Kidney capillary endothelial cell (primary cell): ENCODE data around the gene ESCO1.
"Not testable (repeated sequence)": the region's sequence is repeated elsewhere in the genome, so short reads cannot be mapped to it uniquely, and the experiment has no call there.

Experiments used
- DNase-seq: peaks from one replicate; pipeline ENCODE4 v3.0.0-alpha.2; 2018; ENCODE audit warnings: low spot score

Gene ESCO1

DNA sequence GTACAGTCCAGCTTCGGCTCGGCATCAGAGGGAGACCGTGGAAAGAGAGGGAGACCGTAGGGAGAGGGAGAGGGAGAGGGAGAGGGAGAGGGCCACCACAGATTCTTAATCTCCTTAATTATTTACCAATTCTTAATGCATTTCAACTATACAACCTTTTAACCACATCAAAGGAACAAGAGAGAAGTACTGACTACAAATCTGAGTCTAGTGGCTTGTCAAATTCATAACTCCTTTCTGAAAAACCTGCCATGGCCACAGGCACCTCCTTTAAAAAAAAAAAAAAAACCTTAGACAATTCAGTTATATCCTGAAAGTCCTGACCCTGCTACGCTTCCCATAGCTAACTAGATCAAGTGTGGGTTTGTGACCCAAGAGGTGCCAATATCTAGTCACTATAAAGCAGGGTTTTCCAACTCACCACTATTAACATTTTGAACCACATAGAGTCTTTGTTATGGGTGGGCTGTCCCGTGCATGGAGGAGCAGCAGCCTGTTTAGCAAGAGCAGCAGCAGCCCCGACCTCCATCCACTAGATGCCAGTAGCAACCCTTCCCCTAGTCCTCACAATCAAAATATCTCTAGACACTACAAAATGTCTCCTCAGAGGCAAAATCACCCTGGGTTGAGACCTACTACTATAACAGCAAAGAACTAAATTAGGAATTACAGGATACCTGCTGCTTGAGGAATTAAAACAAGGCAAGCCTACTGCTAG is 6.8 kb downstream of the ESCO1 start:
- no peak for DNase-seq

DNA sequence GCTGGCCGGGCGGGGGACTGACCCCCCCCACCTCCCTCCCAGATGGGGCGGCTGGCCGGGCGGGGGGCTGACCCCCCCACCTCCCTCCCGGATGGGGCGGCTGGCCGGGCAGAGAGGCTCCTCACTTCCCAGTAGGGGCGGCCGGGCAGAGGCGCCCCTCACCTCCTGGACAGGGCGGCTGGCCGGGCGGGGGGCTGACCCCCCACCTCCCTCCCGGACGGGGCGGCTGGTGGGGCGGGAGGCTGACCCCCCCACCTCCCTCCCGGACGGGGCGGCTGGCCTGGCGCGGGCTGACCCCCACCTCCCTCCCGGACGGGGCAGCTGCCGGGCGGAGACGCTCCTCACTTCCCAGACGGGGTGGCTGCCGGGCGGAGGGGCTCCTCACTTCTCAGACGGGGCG is 8.1 kb downstream of the ESCO1 start:
- not testable (repeated sequence) for DNase-seq

DNA sequence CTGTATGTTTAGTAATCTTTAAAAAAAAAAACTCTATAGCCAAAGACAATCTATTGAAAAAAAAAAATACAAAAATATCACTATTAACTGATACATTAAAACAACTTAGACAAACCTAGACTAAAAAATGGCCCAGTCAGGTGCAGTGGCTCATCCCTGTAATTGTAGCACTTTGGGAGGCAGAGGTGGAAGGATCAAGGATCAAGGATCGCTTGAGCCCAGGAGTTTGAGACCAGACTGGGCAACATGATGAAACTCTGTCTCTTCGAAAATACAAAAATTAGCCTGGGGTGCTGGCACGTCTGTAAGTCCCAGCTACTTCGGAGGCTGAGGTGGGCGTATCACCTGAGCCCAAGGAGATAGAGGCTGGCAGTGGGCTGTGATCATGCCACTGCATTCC is 16.1 kb downstream of the ESCO1 start:
- DNase-seq = no peak

DNA sequence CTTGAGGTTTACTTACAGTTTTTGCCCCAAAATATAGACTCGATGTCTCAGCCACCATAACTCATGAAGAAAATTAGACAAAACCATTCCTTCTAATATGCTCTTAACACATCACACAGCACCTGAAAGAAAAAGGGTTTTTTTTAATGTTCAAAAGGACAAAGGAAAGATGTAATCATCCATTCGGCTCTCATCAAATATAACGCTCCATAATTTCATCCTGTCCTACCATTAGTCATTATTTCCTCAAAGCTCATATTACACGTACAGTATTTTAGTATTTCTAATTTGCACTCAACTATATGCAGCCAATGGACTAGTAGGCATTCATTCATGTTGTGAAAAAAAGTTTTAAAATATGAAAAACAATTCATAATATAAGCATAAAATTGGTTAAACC is 24.8 kb downstream of the ESCO1 start:
- DNase-seq = no peak

DNA sequence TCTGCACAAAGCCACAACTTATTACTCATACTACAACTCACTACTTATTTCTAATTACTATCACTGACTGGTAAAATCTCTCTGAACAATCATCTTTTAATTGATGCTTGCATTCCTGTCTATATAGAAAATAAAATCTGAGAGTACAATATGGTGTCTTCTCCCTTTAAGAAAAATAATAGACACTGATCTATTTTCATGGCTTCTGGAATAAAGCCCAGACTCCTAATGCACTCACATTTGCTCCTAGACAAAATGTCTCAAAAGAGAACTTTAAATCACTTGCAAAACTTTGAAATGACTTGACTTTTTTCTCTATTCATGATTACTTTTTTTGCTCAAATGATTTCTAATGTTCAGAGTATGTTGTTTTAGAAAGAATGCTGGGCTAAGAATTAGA is 28.7 kb downstream of the ESCO1 start:
- DNase-seq = no peak

DNA sequence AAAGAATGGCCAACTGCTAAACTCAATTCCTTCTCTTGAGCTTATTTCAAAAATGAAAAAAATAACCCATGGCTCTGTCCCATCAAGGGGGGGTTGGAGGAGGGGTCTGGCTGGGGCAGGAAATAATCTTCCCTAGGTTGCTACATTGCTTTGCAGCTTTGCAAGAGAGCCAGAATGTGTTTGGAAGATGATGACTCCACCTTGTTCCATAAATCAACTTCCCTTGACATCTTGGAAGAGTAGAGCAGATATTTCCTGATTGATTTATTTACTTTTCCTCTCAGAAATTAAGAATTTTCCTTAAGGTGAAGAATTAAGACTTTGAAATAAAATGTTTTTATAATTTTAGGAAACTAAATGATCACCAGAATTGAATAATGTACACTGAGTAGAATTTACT is 41.3 kb downstream of the ESCO1 start:
- no peak for DNase-seq

DNA sequence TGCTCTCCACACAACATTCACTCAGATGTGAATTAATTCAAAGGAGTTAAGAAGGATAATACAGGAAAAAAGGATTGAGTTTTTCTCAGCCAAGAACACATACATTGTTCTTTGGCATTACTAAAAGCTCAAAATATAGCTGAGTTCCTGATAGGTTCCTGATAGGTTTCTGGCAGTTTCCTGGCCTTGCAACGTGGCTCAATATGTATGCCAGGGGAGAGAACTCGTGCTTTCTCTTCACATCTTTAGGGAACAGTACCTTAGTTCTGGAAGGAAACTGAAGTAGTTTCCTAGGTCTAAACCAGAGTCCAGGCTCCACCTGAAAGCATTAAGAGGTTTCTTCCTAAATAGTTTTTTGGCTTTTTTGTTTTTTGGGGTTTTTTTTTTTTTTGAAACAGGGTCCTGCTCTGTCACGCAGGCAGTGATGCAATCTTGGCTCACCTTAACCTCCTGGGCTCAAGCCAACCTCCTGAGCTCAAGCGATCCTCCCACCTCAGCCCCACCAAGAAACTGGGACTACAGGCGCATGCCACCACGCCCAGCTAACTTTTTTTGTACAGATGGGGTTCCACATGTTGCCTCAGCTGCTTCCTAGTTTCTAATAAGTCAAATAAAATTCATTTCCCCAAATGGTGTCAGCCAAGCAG is 42.8 kb downstream of the ESCO1 start:
- no peak for DNase-seq

DNA sequence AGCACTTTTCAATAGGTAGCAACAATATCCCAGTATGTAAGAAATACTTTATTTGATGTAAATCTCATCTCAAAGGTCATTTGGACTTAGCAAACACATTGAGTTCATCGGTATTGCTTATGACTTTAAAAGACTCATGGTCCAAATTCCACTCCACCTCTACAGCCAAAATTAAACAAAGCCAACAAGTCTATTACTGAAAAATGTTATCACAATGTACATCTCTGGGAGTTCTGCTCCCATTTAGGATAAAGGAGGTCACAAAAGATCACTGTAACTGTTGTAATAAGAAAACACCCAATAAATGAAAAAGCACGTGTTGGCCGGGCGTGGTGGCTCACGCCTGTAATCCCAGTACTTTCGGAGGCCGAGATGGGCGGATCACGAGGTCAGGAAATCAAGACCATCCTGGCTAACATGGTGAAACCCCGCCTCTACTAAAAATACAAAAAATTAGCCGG is 50.0 kb downstream of the ESCO1 start:
- no peak for DNase-seq

DNA sequence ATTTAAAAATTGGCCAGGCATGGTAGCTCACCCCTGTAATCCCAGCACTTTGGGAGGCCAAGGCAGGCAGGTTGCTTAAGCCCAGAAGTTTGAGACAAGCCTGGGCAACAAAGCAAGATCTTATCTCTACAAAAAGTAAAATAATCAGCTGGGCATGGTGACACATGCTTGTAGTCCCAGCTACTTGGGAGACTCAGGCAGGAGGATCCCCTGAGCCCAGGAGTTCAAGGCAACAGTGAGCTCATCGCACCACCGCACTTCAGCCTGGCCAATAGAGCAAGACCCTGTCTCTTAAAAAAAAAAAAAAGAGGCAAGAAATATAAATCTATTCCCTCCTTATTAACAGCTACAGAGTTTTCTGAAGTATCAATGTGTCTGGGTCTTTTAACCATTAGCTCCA is 51.9 kb downstream of the ESCO1 start:
- no peak for DNase-seq

DNA sequence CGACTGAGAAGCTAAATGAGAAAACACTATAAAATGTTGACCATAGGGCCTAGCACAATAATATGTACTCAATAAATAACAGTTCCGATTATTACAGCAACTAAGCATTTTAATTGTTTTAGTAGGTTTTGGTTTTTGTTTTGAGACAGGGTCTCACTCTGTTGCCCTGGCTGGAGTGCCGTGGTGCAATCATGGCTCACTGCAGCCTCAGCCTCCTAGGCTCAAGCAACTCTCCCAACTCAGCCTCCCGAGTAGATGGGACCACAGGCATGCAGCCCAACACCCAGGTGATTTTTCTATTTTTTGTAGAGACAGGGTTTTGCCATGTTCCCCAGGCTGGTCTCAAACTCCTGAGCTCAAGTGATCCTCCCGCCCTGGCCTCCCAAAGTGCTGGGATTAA is 54.1 kb downstream of the ESCO1 start:
- no peak for DNase-seq

DNA sequence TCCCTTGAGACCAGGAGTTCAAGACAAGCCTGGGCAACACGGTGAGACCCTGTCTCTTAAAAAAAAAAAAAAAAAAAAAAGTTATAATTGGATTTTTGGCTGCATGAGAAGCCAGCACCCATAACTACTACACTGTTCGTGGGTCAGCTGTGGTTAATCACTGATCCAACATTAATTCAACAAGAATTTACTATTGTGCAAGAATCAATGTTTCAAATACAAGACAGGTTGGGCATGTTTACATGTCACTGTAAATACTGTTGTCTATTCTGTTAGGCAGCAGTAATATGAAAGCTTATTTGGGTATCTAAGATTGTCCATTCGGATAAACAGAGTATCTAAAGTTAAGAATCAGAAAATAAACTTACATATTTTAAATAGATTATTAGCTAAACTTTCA is 62.3 kb downstream of the ESCO1 start:
- DNase-seq = no peak

DNA sequence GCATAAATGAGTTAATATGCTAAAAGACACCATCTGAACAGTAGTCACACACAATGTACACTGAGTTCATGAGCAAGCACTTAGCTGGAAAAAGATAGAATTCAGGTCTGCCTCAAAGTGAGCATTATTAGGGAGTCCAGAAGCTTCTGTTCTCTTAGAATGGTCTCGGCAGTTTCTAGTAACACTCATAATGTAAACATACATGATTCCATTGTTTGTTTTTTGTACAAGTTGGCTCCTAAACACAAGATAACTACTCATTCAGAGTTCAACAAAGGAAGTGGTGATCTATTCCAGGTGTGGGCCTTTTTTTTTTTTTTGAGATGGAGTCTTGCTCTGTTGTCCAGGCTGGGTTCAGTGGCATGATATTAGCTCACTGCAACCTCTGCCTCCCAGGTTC is 66.2 kb downstream of the ESCO1 start:
- no peak for DNase-seq

DNA sequence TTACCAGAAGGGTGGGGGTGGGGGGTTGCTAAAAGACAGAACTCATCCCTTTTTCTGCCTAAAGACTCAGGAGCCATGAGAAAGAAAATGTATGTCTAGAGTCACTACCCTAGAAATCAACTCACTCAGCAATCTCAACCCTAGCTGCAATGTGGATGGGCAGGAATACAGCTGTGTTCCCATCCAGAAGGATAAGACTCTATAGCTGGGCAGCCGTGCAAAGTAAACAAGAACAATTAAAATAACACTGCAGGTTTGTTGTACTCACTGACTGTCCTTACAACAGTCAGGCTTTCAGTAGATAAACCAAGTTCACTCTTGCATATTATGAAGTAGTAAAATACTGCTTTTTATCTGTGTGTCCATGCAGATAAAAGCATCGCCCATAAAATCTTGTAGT is 74.0 kb downstream of the ESCO1 start:
- DNase-seq = no peak

DNA sequence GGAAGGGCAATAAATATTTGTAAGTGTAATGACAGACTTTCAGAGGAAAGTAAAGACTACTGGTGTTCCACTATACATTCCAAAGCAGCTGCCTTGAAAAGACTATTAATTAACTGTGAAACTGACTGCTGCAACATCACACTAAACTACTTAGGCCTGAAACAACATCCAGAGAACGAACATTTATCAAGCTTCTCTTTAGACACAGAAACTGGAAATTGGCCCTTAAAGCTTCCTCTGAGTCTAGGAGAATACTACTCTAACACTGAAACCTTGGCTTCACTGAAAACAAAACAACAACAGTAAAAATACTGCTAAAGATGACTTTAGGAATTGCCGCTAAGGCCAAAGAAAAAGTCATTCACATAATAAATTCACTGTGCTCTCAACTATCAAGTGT is 74.6 kb downstream of the ESCO1 start:
- DNase-seq = no peak

DNA sequence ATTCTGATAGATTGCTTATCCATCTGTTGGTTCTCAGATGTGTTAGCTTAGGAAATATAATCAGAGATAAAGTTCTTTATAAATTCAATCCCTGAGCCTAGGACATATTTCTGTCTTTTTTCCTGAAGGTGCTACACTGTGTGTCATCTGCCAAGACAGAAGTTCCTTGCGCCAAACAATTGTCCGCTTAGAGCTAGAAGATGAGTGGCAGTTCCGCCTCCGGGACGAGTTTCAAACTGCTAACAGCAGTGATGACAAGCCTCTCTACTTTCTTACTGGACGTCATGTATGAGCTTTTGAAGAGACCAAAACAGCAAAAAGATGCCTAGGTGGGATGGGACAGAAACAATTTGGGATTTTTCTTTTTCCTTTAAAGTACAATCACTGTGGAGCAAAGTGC is 78.0 kb downstream of the ESCO1 start:
- no peak for DNase-seq

DNA sequence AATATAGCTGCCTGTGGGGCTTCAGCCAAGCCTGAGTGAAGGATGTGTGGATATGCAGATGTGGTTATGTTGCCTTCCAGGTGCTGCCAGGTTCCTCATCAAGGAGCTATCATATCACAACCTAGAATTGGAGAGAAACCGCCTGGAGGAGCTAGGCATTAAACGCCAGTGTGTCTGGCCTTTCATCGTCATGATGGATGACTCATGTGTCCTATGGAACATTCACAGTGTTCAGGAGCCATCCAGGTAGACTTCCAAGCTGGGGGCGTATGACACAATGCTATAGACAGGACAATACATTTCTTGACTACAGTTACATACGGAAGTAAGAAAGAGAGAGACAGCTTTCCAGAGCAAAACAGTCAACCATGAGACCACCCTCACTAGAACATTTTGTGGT is 86.8 kb downstream of the ESCO1 start:
- no peak for DNase-seq

DNA sequence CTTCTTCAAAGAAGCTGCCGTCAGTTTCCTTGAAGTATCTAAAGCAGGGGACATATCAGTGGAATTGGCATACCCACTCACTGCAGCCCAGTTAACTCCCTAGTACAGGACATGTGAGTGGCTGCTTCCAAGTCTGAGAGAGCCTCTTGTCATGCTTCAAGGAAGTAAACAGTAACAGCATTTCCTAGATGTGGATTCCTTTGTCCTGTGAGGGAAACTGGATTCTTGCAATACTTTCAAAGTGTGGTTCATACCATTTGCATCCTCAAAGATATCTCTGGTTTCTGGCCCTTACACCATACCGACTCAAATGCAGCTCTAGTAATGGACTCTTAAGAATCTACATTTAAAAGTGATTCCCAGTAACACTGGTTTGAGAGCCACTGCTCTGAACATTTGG is 87.2 kb downstream of the ESCO1 start:
- no peak for DNase-seq

DNA sequence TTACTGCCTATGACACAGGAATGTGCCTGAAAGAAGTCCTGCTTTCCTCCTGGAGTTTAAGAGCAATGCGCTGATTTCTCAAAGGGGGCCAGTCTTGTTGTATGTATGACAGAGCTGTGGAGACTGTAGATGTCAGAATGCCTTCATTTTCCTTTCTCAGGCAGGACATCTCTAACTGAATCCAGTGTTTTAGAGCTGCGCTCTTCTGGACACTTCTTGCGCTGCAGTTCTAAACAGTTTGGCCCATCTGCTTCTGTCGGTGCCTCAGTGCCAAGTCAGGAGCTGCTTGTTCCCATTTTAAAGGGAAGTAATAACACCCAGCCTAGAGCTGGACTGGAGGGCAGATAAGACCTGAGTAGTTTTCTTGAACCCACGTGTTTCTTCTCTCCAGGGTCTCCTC is 91.4 kb downstream of the ESCO1 start:
- no peak for DNase-seq

DNA sequence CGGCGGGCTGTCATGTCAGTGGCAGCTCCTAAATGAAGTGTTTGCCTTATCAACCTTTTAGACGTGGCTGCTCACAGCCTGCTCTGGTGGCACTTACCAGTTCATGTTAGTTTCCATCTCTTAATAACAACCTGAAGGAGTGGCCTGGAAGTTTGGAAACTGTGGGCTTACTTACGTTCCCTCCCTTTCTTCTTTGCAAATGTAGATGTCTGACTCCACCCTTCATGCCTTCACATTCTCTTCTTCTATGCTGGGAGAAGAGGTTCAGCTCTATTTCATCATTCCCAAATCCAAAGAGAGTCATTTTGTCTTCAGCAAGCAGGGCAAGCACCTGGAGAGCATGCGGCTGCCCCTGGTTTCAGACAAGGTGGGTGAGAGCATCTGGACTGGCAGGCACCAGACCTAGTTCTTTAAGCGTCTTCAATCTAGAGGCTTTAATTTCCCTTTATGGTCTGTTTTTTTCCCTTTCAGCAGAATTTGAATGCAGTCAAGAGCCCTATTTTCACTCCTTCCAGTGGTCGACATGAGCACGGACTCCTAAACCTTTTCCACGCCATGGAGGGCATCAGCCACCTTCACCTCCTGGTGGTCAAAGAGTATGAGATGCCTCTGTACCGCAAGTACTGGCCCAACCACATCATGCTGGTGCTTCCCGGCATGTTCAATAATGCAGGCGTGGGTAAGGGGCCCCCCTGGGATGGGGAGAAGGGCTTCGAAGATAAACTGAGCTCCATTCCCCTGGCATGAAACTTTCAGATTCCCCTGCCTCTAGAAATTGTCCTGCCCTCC is 92.4 kb downstream of the ESCO1 start:
- no peak for DNase-seq

DNA sequence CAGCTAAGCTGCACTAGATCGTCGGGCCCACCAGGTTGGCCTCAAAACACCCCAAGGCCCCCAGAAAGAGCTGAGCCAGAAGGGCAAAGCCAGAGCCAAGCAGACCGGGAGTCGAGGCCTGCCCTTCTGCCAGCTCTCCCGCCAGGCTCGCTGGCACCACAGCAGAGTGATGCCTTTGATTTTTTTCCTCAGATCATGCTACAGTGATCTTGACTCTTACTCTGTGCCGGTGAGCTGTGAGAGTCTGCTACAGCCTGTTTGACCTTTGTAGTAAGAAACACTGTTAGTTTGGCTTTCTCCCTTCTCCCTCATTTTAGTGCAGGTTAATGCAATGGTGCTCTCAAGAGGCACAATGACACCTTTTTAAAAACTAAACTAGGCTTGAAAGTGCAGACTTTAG is 97.8 kb downstream of the ESCO1 start:
- DNase-seq = no peak

DNA sequence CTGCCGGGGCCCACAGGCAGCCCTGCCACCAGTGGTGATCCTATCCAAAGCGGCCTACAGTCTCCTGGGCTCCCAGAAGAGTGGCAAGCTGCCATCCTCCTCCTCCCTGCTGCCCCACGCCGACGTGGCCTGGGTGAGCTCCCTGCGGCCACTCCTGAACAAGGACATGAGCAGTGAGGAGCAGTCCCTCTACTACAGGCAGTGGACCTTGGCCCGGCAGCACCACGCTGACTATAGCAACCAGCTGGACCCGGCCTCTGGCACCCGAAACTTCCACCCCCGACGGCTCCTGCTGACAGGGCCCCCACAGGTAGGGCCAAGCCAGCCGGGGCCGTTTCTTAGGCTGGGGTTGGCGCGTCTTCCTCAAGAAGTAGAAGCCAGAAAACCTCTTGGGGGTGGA is 100.5 kb downstream of the ESCO1 start:
- no peak for DNase-seq

DNA sequence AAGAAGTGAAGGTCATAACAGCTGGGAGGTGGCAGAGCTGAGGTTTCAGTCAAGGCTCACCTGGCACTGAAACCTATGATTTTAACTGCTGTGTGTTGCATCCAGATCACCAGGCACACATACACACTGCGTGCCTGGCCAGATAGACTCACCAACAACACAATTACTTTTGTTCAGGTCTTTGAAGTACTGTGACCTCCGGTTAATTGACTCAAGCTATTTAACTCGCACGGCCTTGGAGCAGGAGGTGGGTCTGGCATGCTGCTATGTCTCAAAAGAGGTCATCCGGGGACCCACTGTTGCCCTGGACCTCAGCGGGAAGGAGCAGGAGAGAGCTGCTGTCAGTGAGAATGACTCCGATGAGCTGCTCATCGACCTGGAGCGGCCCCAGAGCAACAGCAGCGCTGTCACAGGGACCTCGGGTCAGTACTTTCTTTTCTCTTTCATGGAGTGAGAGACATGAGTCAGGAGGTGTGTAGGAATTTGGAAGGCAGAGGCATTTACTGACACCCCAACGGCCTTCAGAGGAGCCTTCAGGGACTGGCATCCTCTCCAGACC is 104.1 kb downstream of the ESCO1 start:
- DNase-seq = no peak

DNA sequence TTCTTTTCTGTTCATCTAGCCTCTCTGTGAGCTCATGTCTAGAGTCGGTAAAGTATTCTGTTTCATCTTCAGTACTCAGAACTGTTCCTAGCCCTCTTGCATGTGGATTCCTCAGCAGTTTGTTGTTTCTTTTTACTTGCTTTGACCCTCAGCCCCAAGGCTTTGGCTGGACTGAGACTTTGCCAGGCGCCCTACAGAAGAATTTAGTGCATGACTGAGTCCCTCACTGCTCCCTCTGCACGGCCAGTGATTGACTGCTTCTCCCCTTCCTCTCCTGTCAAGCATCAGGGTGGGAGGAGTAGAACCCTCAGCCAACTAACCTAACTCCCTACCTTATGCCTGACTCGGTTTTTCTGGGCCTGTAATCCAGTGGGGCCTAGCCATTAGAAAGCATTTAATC is 109.8 kb downstream of the ESCO1 start:
- DNase-seq = no peak
